ENCODE data around the gene PPP2R5D. TPM values are rescaled to one million over a fixed set of nuclear protein-coding genes. Genes with fewer than 3 reads are reported as not detected.
A peak's percentile ranks its signal among the peaks of the same experiment; 100 is the strongest.

PPP2R5D gene
- total and polyA plus RNA-seq, 2 of the 8 experiments (the other 6 are each of a cell fraction or from before 2014, with no cell fraction given): 52.1 to 55.7 TPM

- 85% methylated on average over 17 of the region's 17 CpGs; no CpG with 5 or more reads in 1 of the 2 experiments for WGBS, 2 experiments (ENCODE audit: extremely low coverage in 1 of 2, insufficient coverage in 1 of 2, insufficient read length in 1 of 2, insufficient replicate concordance in 2 of 2, low coverage in 1 of 2, low lambda C conversion rate in 2 of 2, missing lambda C conversion rate in 1 of 2)
- Histone ChIP-seq H3K14ac (ENCODE audit: insufficient read length) (no peak overlapping the region), H3K79me2 (ENCODE audit: control insufficient read depth in 1 of 2, insufficient read depth in 2 of 2, low read length in 2 of 2) (peaks cover 6 to 16% of the 10 kb centered on the region in 2 experiments; a peak in 3 of 4 replicates), H3K9me3 (ENCODE audit: insufficient read depth in 2 of 2, low read depth in 1 of 2, low read length in 1 of 2) (no peaks in the 10 kb centered on the region), H3K23ac (ENCODE audit: insufficient read length) (no peak overlapping the region), H4K20me1 (replicated peaks in 1 of 2; ENCODE audit: control insufficient read depth in 1 of 2, insufficient read depth in 2 of 2, low read length in 2 of 2) (no peaks in the 10 kb centered on the region), H3K56ac (replicated peaks; ENCODE audit: insufficient read length, low read depth, low read length) (no peak overlapping the region), H3K36me3 (ENCODE audit: control insufficient read depth in 2 of 4, insufficient read depth in 4 of 4, low read length in 3 of 4) (peaks cover 4 to 23% (median 15%) of the 10 kb centered on the region in 4 experiments; a peak in 7 of 8 replicates), H2BK12ac (ENCODE audit: low read depth, low read length) (peak overlapping the region; percentile 20; the same call in 1 of the 2 replicates), H3K23me2 (ENCODE audit: low read depth, low read length) (peaks cover 12% of the 10 kb centered on the region), H2BK5ac (ENCODE audit: low read depth, low read length) (no peak overlapping the region), H3K9ac (replicated peaks in 1 of 4; ENCODE audit: extremely low read depth in 1 of 4, low read depth in 3 of 4, low read length in 3 of 4) (no peak overlapping the region), H3K4me2 (ENCODE audit: insufficient read depth in 1 of 2, low read depth in 2 of 2, low read length in 2 of 2) (peak overlapping the region; percentile 83 to 97; a peak in 3 of 4 replicates), H3K79me1 (ENCODE audit: low read depth, low read length) (peaks cover 14% of the 10 kb centered on the region), H3K27ac (ENCODE audit: low read depth, low read length) (0 out of 2 replicates have a peak overlapping the region, but pooled peaks have one; percentile 33), H2AFZ (ENCODE audit: low read length) (no peak overlapping the region), H4K5ac (ENCODE audit: insufficient read length, low read depth, low read length) (no peak overlapping the region), H2BK15ac (ENCODE audit: low read length) (no peak overlapping the region), H3K18ac (ENCODE audit: extremely low read depth, low read length) (no peak overlapping the region), H3K4me3 (ENCODE audit: extremely low read depth in 1 of 4, insufficient read depth in 2 of 4, low read depth in 3 of 4, low read length in 4 of 4) (peak overlapping the region; percentile 4 to 91 (median 77); a peak in 4 of 8 replicates), H2BK20ac (ENCODE audit: low read length) (no peak overlapping the region), H2AK5ac (ENCODE audit: low read depth, low read length) (no peak overlapping the region), H4K91ac (replicated peaks; ENCODE audit: insufficient read length, low read length) (no peak overlapping the region), H4K8ac (ENCODE audit: extremely low read depth, insufficient read depth, low read length) (no peak overlapping the region), H3K4me1 (replicated peaks in 1 of 4; ENCODE audit: control insufficient read depth in 3 of 4, insufficient read depth in 4 of 4, low read length in 3 of 4) (peaks cover 4 to 15% (median 7%) of the 10 kb centered on the region in 4 experiments; a peak in 6 of 7 replicates), H3K4ac (replicated peaks; ENCODE audit: insufficient read length, low read depth, low read length) (no peak overlapping the region), H2BK120ac (replicated peaks; ENCODE audit: low read depth, low read length) (no peak overlapping the region), H3K27me3 (replicated peaks in 1 of 4; ENCODE audit: control insufficient read depth in 3 of 4, extremely low read depth in 1 of 4, insufficient read depth in 3 of 4, low read length in 3 of 4) (no peaks in the 10 kb centered on the region)
- POLR2A ChIA-PET (ENCODE audit: partially characterized antibody): interaction anchor here (0.6 to 29.7 kb wide), 25 partner anchors 9 to 1192 kb away, joined by 3 to 584 read pairs (median 5); partner anchors contain the start of genes CNPY3, CRIP3, KLHDC3 and MEA1
- no peak for DNase-seq (ENCODE audit: low read depth in 1 of 2, low spot score in 2 of 2)
- CTCF ChIA-PET (ENCODE audit: partially characterized antibody): interaction anchor here (0.6 to 3.0 kb wide), 7 partner anchors 12 to 495 kb away, joined by 3 to 18 read pairs (median 3); no protein-coding TSS in a partner anchor
- FAIRE-seq: no peak
- no peak for TF ChIP-seq CHD2 (IDR thresholded peaks at IDR 0.05; ENCODE audit: low read length)
- TF ChIP-seq CTBP2 (IDR thresholded peaks at IDR 0.05; ENCODE audit: borderline replicate concordance, insufficient read depth, insufficient read length, low read length): no peak
- no peak for TF ChIP-seq CEBPB (IDR thresholded peaks at IDR 0.05; ENCODE audit: low read depth, low read length)
- no peak for TF ChIP-seq RBBP5 (IDR thresholded peaks at IDR 0.05; ENCODE audit: borderline replicate concordance, low read depth, low read length)
- no peak for TF ChIP-seq POU5F1 (IDR thresholded peaks at IDR 0.05; ENCODE audit: low read depth, low read length)
These were observed 70.0 kb downstream of the PPP2R5D start for GRCh38 chr6:43054206-43054943.

Data from H1 (cell line).